Hematopoietic multipotent progenitor cell treated with erythropoietin and hydrocortisone succinate and interleukin-3 and kit ligand, for 17 days (in vitro differentiated cells): ENCODE results near the gene KLHL24.
"Not testable (repeated sequence)": the region's sequence is repeated elsewhere in the genome, so short reads cannot be mapped to it uniquely, and the experiment has no call there.

Source experiments
- DNase-seq: peaks from one replicate; pipeline ENCODE4 v3.0.0-alpha.2; 2015; ENCODE audit warnings: low spot score

The KLHL24 gene

GRCh38 chr3:183635431-183636220, at the start of gene KLHL24:
KLHL24 (plus strand) TSS chr3:183635623; CDS start chr3:183650357, 14,734 bp downstream.
- DNase-seq = peak; percentile 92

GRCh38 chr3:183586477-183586876, 48.9 kb upstream of the KLHL24 start:
- no peak for DNase-seq

DNA sequence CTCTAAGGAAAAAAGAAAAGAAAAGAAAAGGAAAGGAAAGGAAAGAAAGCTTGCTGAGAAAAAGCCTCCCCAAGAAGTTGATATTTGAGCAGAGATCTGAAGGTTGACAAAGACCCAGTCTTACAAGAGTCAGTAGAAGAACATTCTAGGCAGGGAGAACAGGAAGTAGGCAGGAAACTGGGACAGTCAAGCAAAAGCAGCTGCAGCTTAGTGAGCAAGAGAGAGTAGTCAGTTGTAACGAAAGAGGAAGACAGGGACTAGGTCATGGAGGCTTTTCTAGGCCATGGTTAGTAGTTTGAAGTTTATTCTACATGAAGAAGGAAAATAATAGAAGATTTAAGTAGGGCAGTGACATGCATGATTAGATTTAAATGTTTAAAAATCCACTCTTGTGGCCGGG, 48.1 kb upstream of the KLHL24 start:
- DNase-seq = no peak

- no peak for DNase-seq
These were observed 45.0 kb upstream of the KLHL24 start for GRCh38 chr3:183590442-183590841.

- no peak for DNase-seq
These were observed 43.4 kb upstream of the KLHL24 start for GRCh38 chr3:183591881-183592521.

- no peak for DNase-seq
These were observed 42.6 kb upstream of the KLHL24 start for GRCh38 chr3:183592821-183593220.

DNA sequence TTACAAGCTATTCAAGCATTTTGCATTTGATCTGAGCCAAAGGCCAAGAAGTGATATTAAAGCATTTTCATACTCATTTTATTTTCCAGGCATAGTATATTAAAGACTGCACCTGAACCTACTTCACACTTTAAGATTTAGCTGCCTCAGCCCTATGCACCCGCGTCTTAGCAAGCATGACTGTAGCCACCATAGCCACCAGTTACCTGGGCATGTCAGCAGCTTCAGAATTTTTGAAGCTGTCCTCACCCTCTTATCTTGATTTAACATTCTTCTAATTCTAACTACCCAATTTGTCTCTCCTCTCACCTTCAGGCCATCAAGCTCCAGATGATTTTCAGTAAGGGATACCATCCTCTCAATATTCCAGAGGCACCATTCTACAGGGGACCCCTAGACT, 40.8 kb upstream of the KLHL24 start:
- DNase-seq = no peak

DNA sequence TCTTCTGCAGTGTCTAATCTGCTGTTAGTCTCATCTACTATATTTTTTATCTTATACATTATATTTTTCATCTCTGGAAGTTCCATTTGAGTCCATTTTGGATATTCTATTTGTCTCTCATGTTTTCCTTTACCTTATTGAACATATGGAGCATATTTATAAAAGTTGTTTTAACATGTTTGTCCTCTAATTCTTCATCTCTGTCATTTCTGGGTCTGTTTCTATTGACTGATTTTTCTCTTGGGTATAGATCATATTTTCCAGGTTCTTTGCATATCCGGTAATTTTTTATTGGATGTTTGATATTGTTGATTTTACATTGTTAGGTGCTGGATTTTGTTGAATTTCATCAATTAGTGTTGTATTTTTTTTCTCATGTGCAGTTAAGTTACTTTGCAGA, 37.5 kb upstream of the KLHL24 start:
- no peak for DNase-seq

GRCh38 chr3:183611326-183611725, 24.1 kb upstream of the KLHL24 start:
- DNase-seq = not testable (repeated sequence)

- no peak for DNase-seq
These were observed 21.8 kb upstream of the KLHL24 start for GRCh38 chr3:183613366-183614285.

- DNase-seq = no peak
These were observed 16.9 kb upstream of the KLHL24 start for GRCh38 chr3:183618542-183618941.

DNA sequence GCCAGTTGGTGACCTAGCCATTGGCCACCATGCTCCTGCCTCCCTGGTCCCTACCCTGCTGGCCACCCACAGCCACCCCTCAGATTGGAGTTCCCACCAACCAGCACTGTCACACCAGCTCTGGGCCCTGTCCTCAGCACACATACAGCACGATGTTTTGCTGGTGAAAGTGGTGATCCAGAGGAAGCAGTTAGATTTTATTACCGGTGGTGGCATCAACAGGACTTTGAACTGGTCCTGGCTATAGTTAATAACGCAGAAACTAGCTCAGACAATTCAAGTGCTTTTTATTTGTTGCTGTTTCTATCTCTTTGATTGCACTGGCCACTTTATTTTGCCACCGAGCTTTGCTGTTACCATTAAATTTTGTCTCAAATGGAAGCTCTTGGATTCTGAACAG, 16.4 kb upstream of the KLHL24 start:
- no peak for DNase-seq

DNA sequence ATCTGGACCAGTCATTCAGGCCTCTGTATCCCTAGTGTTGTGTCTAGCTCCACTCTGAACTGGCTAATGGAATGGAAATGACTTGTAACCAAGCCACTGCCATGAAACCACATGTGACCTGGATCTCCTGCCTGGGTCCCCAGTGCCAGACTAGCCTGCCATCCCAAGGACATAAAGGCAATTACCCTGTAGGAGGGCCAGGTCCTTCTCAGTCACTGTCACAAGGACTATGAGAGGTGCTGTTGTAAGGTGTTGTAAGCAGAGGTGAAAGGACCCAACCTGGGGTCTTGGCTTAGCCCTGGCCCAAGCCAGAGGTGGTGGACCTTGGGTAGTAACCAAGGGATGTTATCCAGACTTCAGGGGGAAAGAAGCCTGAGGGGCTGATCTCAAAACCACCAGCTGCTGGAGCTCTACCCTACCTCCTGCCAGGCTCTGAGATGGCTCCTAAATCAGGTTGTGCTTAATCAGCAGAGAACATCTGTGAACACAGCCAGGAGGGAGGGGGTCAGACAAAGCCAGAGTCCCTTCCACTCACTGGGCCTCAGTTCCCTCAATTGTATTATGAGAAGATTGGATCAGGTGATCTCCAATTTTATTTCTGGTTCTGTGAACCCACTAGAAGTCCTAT, 15.7 kb upstream of the KLHL24 start:
- no peak for DNase-seq

- DNase-seq = no peak
These were observed 15.2 kb upstream of the KLHL24 start for GRCh38 chr3:183620252-183620628.

DNA sequence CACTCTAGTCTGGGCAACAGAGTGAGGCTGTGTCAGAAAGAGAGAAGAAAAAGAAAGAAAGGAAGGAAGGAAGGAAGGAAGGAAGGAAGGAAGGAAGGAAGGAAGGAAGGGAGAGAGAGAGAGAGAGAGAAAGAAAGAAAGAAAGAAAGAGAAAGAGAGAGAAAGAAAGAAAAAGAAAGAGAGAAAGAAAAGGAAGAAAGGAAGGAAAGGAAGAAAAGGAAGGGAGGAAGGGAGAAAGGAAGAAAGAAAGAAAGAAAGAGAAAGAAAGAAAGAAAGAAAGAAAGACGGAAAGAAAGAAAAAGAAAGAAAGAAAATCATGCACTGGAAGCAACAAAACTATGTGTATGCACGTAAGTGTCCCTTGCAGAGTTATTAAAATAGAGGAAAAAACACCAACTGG, 12.9 kb upstream of the KLHL24 start:
- not testable (repeated sequence) for DNase-seq

GRCh38 chr3:183626877-183627594, 8.4 kb upstream of the KLHL24 start:
- DNase-seq = no peak

- no peak for DNase-seq
These were observed 5.7 kb upstream of the KLHL24 start for GRCh38 chr3:183629546-183630301.

- DNase-seq = no peak
These were observed 3.7 kb upstream of the KLHL24 start for GRCh38 chr3:183631715-183632114.

- not testable (repeated sequence) for DNase-seq
These were observed 2.7 kb upstream of the KLHL24 start for GRCh38 chr3:183632725-183633124.

- DNase-seq = no peak
These were observed 716 bp upstream of the KLHL24 start for GRCh38 chr3:183634707-183635106.

- no peak for DNase-seq
These were observed 354 bp upstream of the KLHL24 start for GRCh38 chr3:183635107-183635430.
